ENCODE measurements around the gene DISC1.

DNA sequence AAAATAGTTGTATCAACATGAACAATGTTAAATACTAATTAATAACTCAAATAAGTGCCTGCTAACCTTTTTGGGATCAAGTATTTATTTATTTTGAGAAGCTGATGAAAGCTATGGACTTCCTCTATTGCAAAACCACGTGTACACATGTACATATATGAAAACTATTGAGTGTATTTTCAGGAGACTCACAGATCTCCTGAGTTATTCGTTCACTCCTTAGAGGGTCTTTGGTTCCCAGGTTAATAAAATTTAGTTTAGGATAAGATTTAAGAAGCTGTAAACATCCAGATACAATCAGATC, 130.5 kb downstream of the DISC1 start:
- TF ChIP-seq, protein P1, sequence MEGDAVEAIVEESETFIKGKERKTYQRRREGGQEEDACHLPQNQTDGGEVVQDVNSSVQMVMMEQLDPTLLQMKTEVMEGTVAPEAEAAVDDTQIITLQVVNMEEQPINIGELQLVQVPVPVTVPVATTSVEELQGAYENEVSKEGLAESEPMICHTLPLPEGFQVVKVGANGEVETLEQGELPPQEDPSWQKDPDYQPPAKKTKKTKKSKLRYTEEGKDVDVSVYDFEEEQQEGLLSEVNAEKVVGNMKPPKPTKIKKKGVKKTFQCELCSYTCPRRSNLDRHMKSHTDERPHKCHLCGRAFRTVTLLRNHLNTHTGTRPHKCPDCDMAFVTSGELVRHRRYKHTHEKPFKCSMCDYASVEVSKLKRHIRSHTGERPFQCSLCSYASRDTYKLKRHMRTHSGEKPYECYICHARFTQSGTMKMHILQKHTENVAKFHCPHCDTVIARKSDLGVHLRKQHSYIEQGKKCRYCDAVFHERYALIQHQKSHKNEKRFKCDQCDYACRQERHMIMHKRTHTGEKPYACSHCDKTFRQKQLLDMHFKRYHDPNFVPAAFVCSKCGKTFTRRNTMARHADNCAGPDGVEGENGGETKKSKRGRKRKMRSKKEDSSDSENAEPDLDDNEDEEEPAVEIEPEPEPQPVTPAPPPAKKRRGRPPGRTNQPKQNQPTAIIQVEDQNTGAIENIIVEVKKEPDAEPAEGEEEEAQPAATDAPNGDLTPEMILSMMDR (conservative IDR thresholded peaks at IDR 0.05): peak; percentile 83
- no peak for TF ChIP-seq ZFX (IDR thresholded peaks at IDR 0.05)
